ENCODE results near the gene ARL9. TPM values are rescaled to one million over a fixed set of nuclear protein-coding genes. Genes with fewer than 3 reads are reported as not detected.
A peak's percentile ranks its signal among the peaks of the same experiment; 100 is the strongest.

ARL9 gene
- total and polyA plus RNA-seq, 9 of the 15 experiments (the other 6 are each of a cell fraction or from before 2014, with no cell fraction given): 0.10 to 0.15 (median 0.11) TPM; not detected in 6

- peak; percentile 83 for TF ChIP-seq CTCFL (IDR thresholded peaks at IDR 0.05; ENCODE audit: borderline replicate concordance, insufficient read depth, low read depth, low read length, poor library complexity, severe bottlenecking)
- TF ChIP-seq SMC3 (conservative IDR thresholded peaks at IDR 0.05; ENCODE audit: insufficient read depth, low read depth, low read length): peak; percentile 96
- TF ChIP-seq CBFA2T2 (conservative IDR thresholded peaks at IDR 0.05): 0 out of 2 replicates have a peak, but pooled peaks have one; percentile 14
- peak; percentile 67 for TF ChIP-seq BHLHE40 (IDR thresholded peaks at IDR 0.05; ENCODE audit: low read length)
- peak; percentile 20 for TF ChIP-seq MEIS2 (IDR thresholded peaks at IDR 0.05; ENCODE audit: partially characterized antibody)
- TF ChIP-seq ZBTB17 (CRISPR knock-in tag; IDR thresholded peaks at IDR 0.05): 0 out of 2 replicates have a peak, but pooled peaks have one; percentile 22
- peak; percentile 74 for TF ChIP-seq GABPB1 (CRISPR knock-in tag; IDR thresholded peaks at IDR 0.05)
- TF ChIP-seq TAF15 (IDR thresholded peaks at IDR 0.05; ENCODE audit: low read depth, low read length): no peak
- peak; percentile 42; the same call in 1 of the 2 replicates for TF ChIP-seq RNF2 (IDR thresholded peaks at IDR 0.05)
- TF ChIP-seq, protein P1, sequence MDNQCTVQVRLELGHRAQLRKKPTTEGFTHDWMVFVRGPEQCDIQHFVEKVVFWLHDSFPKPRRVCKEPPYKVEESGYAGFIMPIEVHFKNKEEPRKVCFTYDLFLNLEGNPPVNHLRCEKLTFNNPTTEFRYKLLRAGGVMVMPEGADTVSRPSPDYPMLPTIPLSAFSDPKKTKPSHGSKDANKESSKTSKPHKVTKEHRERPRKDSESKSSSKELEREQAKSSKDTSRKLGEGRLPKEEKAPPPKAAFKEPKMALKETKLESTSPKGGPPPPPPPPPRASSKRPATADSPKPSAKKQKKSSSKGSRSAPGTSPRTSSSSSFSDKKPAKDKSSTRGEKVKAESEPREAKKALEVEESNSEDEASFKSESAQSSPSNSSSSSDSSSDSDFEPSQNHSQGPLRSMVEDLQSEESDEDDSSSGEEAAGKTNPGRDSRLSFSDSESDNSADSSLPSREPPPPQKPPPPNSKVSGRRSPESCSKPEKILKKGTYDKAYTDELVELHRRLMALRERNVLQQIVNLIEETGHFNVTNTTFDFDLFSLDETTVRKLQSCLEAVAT (IDR thresholded peaks at IDR 0.05): 0 out of 4 replicates have a peak, but pooled peaks of 1 of the 2 experiments have one; percentile 15
- TF ChIP-seq CREB3L1 (IDR thresholded peaks at IDR 0.05; ENCODE audit: borderline replicate concordance, low read depth): peak; percentile 51; the same call in 1 of the 2 replicates
- peak; percentile 87 for TF ChIP-seq CREM (IDR thresholded peaks at IDR 0.05; ENCODE audit: low read depth)
- TF ChIP-seq PHF21A (IDR thresholded peaks at IDR 0.05; ENCODE audit: borderline replicate concordance, low read depth): 0 out of 2 replicates have a peak, but pooled peaks have one; percentile 9
- peak; percentile 79; the same call in 1 of the 2 replicates for TF ChIP-seq KDM2B (CRISPR knock-in tag; IDR thresholded peaks at IDR 0.05)
- peak; percentile 51; the same call in 1 of the 2 replicates for TF ChIP-seq TOE1 (IDR thresholded peaks at IDR 0.05; ENCODE audit: borderline replicate concordance)
- no peak for TF ChIP-seq TOE1 (CRISPR knock-in tag; IDR thresholded peaks at IDR 0.05; ENCODE audit: borderline replicate concordance, low read depth)
- TF ChIP-seq ATF1 (CRISPR knock-in tag; IDR thresholded peaks at IDR 0.05): no peak
- TF ChIP-seq ATF1 (tag; IDR thresholded peaks at IDR 0.05): peak; percentile 81
- TF ChIP-seq U2AF2 (optimal IDR thresholded peaks at IDR 0.05; ENCODE audit: low read depth, low read length): no peak
- TF ChIP-seq RCOR1 (IDR thresholded peaks at IDR 0.05; ENCODE audit: borderline replicate concordance in 1 of 2, low read depth in 2 of 2, low read length in 2 of 2): peak in 1 of 2 experiments; percentile 69; a peak in 1 of 4 replicates
- TF ChIP-seq HMGN3 (IDR thresholded peaks at IDR 0.05; ENCODE audit: borderline replicate concordance, extremely low read depth, insufficient read length, low read depth, low read length): peak; percentile 67
- no peak for TF ChIP-seq THRAP3 (IDR thresholded peaks at IDR 0.05; ENCODE audit: borderline replicate concordance)
- TF ChIP-seq ARID2 (IDR thresholded peaks at IDR 0.05): peak; percentile 78; the same call in 1 of the 2 replicates
- TF ChIP-seq ZFX (CRISPR knock-in tag; IDR thresholded peaks at IDR 0.05): peak; percentile 75
These were observed 39.1 kb downstream of the ARL9 start (continued) for GRCh38 chr4:56544573-56545131.

Measured in K562 (cell line).